ENCODE results near the gene MEGF11.

MEGF11 gene

GRCh38 chr15:65912235-65912634 is 341.3 kb downstream of the MEGF11 start:
- DNase-seq = no peak
- in situ Hi-C loops (cut with MboI; ENCODE audit: low pct_unique_long_range_greater_than_20kb, low sequenced_read_pairs) = no loop called here

GRCh38 chr15:65910341-65910740 is 343.2 kb downstream of the MEGF11 start:
- no peak for DNase-seq
- in situ Hi-C loops (cut with MboI; ENCODE audit: low pct_unique_long_range_greater_than_20kb, low sequenced_read_pairs) = no loop called here

- in situ Hi-C loops (cut with MboI; ENCODE audit: low pct_unique_long_range_greater_than_20kb, low sequenced_read_pairs) = no loop called here
- no peak for DNase-seq
Observed at GRCh38 chr15:65909831-65910230, 343.7 kb downstream of the MEGF11 start.

GRCh38 chr15:65908876-65909275 is 344.7 kb downstream of the MEGF11 start:
- no peak for DNase-seq
- in situ Hi-C loops (cut with MboI; ENCODE audit: low pct_unique_long_range_greater_than_20kb, low sequenced_read_pairs) = no loop called here

DNA sequence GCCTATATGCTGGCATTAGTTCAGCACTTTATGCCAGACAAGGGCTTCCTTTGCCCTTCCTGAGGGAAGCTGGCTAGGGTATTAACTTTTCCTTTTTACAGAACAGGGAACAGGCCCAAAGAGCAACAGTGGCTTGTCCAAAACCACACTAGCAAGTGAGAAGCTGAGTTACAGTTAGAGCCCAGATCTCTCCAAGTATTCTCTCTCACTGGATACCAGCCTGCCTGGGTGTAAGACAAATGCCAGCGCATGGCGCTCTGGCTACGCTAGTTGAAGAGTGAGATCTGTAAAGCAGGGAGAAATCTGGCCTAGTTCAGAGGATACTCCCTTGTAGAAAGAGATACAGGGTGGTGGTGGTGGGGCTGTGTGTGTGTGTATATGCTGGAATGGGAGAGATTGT is 345.9 kb downstream of the MEGF11 start:
- no peak for DNase-seq
- in situ Hi-C loops (cut with MboI; ENCODE audit: low pct_unique_long_range_greater_than_20kb, low sequenced_read_pairs) = no loop called here

- in situ Hi-C loops (cut with MboI; ENCODE audit: low pct_unique_long_range_greater_than_20kb, low sequenced_read_pairs) = no loop called here
- no peak for DNase-seq
Observed at GRCh38 chr15:65906396-65906795, 347.2 kb downstream of the MEGF11 start.

DNA sequence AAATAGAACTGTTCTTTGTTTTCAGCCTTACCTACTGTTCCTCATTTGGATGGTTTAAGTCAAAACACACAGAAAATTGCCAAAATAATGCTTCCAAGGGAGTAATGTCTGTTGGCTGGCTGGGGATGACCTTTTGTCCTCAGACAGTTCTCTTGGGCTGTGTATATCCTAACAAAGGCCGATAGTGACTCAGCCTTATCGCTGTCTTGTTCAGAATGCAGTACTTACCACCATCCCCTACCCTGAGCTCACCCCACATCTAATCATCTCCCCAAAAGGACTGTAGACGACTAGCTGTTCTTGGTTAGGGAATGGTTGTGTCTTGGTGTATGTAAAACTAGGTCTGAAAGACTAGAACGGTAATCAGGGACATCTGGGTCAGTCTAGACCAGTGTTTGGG is 349.2 kb downstream of the MEGF11 start:
- DNase-seq = no peak
- in situ Hi-C loops (cut with MboI; ENCODE audit: low pct_unique_long_range_greater_than_20kb, low sequenced_read_pairs) = no loop called here

GRCh38 chr15:65903296-65904073 is 350.1 kb downstream of the MEGF11 start:
- DNase-seq = no peak
- in situ Hi-C loops (cut with MboI; ENCODE audit: low pct_unique_long_range_greater_than_20kb, low sequenced_read_pairs) = no loop called here

DNA sequence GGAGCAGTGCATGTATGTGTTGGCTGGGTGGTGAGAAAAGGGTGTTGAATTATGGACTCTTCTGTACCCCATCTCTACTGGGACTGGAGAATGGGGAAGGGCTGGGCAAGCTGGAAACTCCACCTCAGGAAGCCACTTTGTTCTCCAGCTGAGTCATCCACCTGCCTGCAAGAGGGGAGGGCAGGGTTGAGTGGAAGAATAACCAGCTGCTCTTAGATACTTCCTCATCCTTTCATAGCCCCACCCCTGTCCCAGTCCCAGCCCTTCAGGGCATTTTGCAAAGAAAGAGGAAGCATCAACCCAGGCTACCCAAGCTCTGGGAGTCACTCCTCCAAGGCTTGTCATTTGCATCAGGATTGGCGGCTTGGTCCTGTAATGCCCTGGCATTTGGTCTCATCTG is 351.2 kb downstream of the MEGF11 start:
- DNase-seq = peak; percentile 98
- in situ Hi-C loops (cut with MboI; ENCODE audit: low pct_unique_long_range_greater_than_20kb, low sequenced_read_pairs) = no loop called here

GRCh38 chr15:65901836-65902235 is 351.7 kb downstream of the MEGF11 start:
- no peak for DNase-seq
- in situ Hi-C loops (cut with MboI; ENCODE audit: low pct_unique_long_range_greater_than_20kb, low sequenced_read_pairs) = no loop called here

DNA sequence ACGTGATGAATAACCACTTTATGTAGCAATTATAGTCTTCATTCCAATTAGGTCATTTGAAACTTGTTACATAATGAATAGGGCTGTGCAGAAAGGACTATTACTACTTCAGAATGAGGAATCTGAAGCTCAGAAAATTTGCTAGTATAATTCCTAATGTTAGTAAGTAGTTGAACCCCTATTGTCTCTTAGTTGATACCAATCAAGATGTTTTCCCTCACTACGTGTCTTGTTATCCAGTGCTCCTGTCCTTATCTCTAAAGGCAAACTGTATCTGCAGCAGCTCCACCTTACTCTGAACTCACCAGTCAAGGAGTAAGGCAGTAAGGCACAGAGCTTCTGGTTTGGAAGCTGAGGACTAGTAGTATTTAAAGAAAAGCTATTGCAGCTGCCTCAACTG is 352.2 kb downstream of the MEGF11 start:
- no peak for DNase-seq
- in situ Hi-C loops (cut with MboI; ENCODE audit: low pct_unique_long_range_greater_than_20kb, low sequenced_read_pairs) = no loop called here

GRCh38 chr15:65900488-65900887 is 353.1 kb downstream of the MEGF11 start:
- in situ Hi-C loops (cut with MboI; ENCODE audit: low pct_unique_long_range_greater_than_20kb, low sequenced_read_pairs) = no loop called here
- peak; percentile 25 for DNase-seq

DNA sequence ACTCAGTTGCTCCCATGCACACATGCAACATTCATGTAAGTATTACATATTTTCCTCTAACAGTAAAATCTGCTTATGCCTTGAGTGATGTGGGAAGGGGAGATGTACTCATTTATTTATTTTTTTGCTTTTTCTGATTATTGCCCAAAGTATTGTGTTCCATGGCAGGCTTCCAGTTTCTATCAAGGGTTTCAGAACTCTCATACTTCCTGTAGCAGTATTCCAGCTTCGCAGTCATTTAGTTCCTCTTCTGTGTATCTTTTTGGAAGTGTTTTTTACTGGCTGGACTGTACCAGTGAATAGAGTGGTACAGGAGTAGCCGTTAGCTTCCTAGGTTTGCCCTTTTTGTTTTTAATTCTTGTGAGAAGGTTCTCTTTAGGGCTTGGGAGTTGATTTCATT is 357.3 kb downstream of the MEGF11 start:
- in situ Hi-C loops (cut with MboI; ENCODE audit: low pct_unique_long_range_greater_than_20kb, low sequenced_read_pairs) = no loop called here
- DNase-seq = peak; percentile 19

- in situ Hi-C loops (cut with MboI; ENCODE audit: low pct_unique_long_range_greater_than_20kb, low sequenced_read_pairs) = no loop called here
- DNase-seq = no peak
Observed at GRCh38 chr15:65893060-65893459, 360.5 kb downstream of the MEGF11 start.

GRCh38 chr15:65888981-65889380 is 364.6 kb downstream of the MEGF11 start:
- in situ Hi-C loops (cut with MboI; ENCODE audit: low pct_unique_long_range_greater_than_20kb, low sequenced_read_pairs) = no loop called here
- no peak for DNase-seq

GRCh38 chr15:65887565-65887964 is 366.0 kb downstream of the MEGF11 start:
- no peak for DNase-seq
- in situ Hi-C loops (cut with MboI; ENCODE audit: low pct_unique_long_range_greater_than_20kb, low sequenced_read_pairs) = no loop called here

DNA sequence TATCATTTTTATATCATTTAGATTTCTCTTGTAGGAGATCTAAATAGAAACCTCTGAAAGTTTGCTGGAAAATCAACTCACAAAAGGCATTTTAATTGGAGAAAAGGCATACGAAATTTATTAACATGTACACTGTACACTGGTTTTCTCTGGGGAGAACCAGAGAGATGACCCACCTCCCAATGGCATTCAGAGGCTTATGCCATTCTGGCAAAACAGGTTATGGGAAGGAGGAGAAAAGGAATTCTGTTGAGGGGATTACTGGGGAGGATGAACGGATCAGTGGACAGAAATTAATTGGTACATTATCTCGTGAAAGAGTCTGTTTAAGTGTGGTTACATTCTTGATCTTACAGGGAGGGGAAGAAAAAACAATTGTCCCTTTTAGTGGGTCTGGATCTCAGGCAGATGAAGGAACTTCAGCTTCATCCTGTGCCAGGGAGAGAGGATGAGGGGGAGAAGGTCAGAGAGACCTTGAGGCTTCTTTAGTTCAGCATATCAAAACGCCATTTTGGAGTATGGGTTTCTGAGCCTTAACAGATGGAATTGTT is 367.8 kb downstream of the MEGF11 start:
- in situ Hi-C loops (cut with MboI; ENCODE audit: low pct_unique_long_range_greater_than_20kb, low sequenced_read_pairs) = no loop called here
- DNase-seq = no peak

- peak; percentile 33 for DNase-seq
- in situ Hi-C loops (cut with MboI; ENCODE audit: low pct_unique_long_range_greater_than_20kb, low sequenced_read_pairs) = no loop called here
Observed at GRCh38 chr15:65884511-65884910, 369.0 kb downstream of the MEGF11 start.

- no peak for DNase-seq
- in situ Hi-C loops (cut with MboI; ENCODE audit: low pct_unique_long_range_greater_than_20kb, low sequenced_read_pairs) = no loop called here
Observed at GRCh38 chr15:65883571-65883970, 370.0 kb downstream of the MEGF11 start.

DNA sequence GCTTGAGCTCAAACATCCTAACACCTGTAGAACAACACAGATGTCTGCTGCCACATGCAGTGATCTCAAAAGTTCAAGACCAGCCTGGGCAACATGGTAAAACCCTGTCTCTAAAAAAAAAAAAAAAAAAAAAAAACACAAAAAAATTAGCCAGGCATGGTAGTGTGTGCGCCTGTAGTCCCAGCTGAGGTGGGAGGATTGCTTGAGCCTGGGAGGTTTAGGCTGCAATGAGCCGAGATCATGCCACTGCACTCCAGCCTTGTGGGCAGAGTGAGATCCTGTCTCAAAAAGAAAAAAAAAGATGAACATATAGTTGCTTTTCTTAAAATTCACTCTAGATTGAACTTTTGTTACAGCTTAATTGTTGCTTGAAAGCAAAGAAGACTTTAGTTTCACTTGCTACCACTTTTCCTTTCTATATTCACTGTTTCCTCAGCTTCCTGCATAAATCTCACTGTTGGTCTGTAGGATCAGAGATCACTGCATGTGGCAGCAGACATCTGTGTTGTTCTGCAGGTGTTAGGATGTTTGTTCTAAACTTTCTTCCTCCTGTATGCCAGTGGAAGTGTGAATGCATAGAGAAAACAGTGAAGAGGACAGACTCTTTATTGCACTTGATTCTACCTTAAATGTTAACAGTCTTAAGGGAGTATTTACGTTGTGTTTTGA is 371.6 kb downstream of the MEGF11 start:
- DNase-seq = no peak
- in situ Hi-C loops (cut with MboI; ENCODE audit: low pct_unique_long_range_greater_than_20kb, low sequenced_read_pairs) = no loop called here

GRCh38 chr15:65877749-65878148 is 375.8 kb downstream of the MEGF11 start:
- in situ Hi-C loops (cut with MboI; ENCODE audit: low pct_unique_long_range_greater_than_20kb, low sequenced_read_pairs) = no loop called here
- DNase-seq = no peak

Measured in KBM-7 (cell line).